Skeletal muscle satellite cell (primary cell): Measurements from ENCODE around the gene PRKCE.

ENCODE experiments used
- H3K27me3 ChIP-seq: 2 replicates; pipeline ENCODE4 v1.7.0; 2013; ENCODE audit warnings: low read length; ENCODE audit not compliant: control insufficient read depth, insufficient read depth
- H3K36me3 ChIP-seq: 2 replicates; pipeline ENCODE4 v1.7.0; 2013; ENCODE audit warnings: mild to moderate bottlenecking, control low read depth, low read length; ENCODE audit not compliant: insufficient read depth
- H3K4me1 ChIP-seq: 2 replicates; pipeline ENCODE4 v1.7.0; 2013; ENCODE audit warnings: low read length; ENCODE audit not compliant: control insufficient read depth, insufficient read depth
- H3K4me2 ChIP-seq: 2 replicates; pipeline ENCODE4 v1.7.0; 2013; ENCODE audit warnings: mild to moderate bottlenecking, low read length
- H3K4me3 ChIP-seq: 2 replicates; pipeline ENCODE4 v1.7.0; 2013; ENCODE audit warnings: low read length
- H3K9ac ChIP-seq: 2 replicates; pipeline ENCODE4 v1.7.0; 2013; ENCODE audit warnings: mild to moderate bottlenecking, low read depth, low read length, moderate library complexity
- H3K9me3 ChIP-seq: replicated peaks from 2 replicates; pipeline ENCODE4 v1.7.0; 2013; ENCODE audit warnings: mild to moderate bottlenecking, control low read depth, low read length

PRKCE gene

GRCh38 chr2:45891719-45892424, 240.4 kb downstream of the PRKCE start:
- no peak overlapping the region for H3K4me3 ChIP-seq
- no peak overlapping the region for H3K4me2 ChIP-seq
- peaks cover 10% of the 10 kb centered on the region for H3K4me1 ChIP-seq
- H3K27me3 ChIP-seq, result no peaks in the 10 kb centered on the region
- H3K9me3 ChIP-seq, result no peaks in the 10 kb centered on the region
- H3K36me3 ChIP-seq, result no peaks in the 10 kb centered on the region
- H3K9ac ChIP-seq, result no peak overlapping the region

GRCh38 chr2:45892425-45892745, 240.9 kb downstream of the PRKCE start:
- H3K9me3 ChIP-seq, result no peaks in the 10 kb centered on the region
- H3K4me1 ChIP-seq, result peaks cover 10% of the 10 kb centered on the region
- H3K4me2 ChIP-seq, result no peak overlapping the region
- H3K36me3 ChIP-seq, result no peaks in the 10 kb centered on the region
- H3K4me3 ChIP-seq, result no peak overlapping the region
- no peak overlapping the region for H3K9ac ChIP-seq
- H3K27me3 ChIP-seq, result no peaks in the 10 kb centered on the region

GRCh38 chr2:45892757-45893156, 241.3 kb downstream of the PRKCE start:
- H3K9me3 ChIP-seq, result no peaks in the 10 kb centered on the region
- H3K36me3 ChIP-seq, result no peaks in the 10 kb centered on the region
- peaks cover 10% of the 10 kb centered on the region for H3K4me1 ChIP-seq
- H3K4me3 ChIP-seq, result no peak overlapping the region
- no peak overlapping the region for H3K9ac ChIP-seq
- H3K4me2 ChIP-seq, result no peak overlapping the region
- no peaks in the 10 kb centered on the region for H3K27me3 ChIP-seq

GRCh38 chr2:45894211-45894610, 242.7 kb downstream of the PRKCE start:
- H3K4me2 ChIP-seq, result no peak overlapping the region
- no peaks in the 10 kb centered on the region for H3K36me3 ChIP-seq
- H3K27me3 ChIP-seq, result no peaks in the 10 kb centered on the region
- H3K4me3 ChIP-seq, result no peak overlapping the region
- H3K9ac ChIP-seq, result no peak overlapping the region
- H3K4me1 ChIP-seq, result peaks cover 7% of the 10 kb centered on the region
- H3K9me3 ChIP-seq, result no peaks in the 10 kb centered on the region

- Histone ChIP-seq H3K4me2 (no peak overlapping the region), H3K4me1 (peaks cover 7% of the 10 kb centered on the region), H3K9ac (no peak overlapping the region), H3K9me3 (no peaks in the 10 kb centered on the region), H3K36me3 (no peaks in the 10 kb centered on the region), H3K4me3 (no peak overlapping the region), H3K27me3 (no peaks in the 10 kb centered on the region)
Measured at GRCh38 chr2:45895241-45895861, 243.9 kb downstream of the PRKCE start.

GRCh38 chr2:45896311-45896710, 244.8 kb downstream of the PRKCE start:
- H3K9ac ChIP-seq, result no peak overlapping the region
- no peaks in the 10 kb centered on the region for H3K36me3 ChIP-seq
- H3K4me3 ChIP-seq, result no peak overlapping the region
- H3K9me3 ChIP-seq, result no peaks in the 10 kb centered on the region
- no peaks in the 10 kb centered on the region for H3K27me3 ChIP-seq
- H3K4me1 ChIP-seq, result peaks cover 7% of the 10 kb centered on the region
- H3K4me2 ChIP-seq, result no peak overlapping the region

GRCh38 chr2:45897842-45898241, 246.4 kb downstream of the PRKCE start:
- Histone ChIP-seq H3K9me3 (no peaks in the 10 kb centered on the region), H3K36me3 (no peaks in the 10 kb centered on the region), H3K4me1 (peaks cover 7% of the 10 kb centered on the region), H3K9ac (no peak overlapping the region), H3K4me2 (no peak overlapping the region), H3K27me3 (no peaks in the 10 kb centered on the region), H3K4me3 (no peak overlapping the region)

GRCh38 chr2:45898819-45899218, 247.3 kb downstream of the PRKCE start:
- Histone ChIP-seq H3K9me3 (no peaks in the 10 kb centered on the region), H3K36me3 (no peaks in the 10 kb centered on the region), H3K4me1 (peaks cover 7% of the 10 kb centered on the region), H3K9ac (no peak overlapping the region), H3K27me3 (no peaks in the 10 kb centered on the region), H3K4me2 (no peak overlapping the region), H3K4me3 (no peak overlapping the region)

- Histone ChIP-seq H3K9ac (no peak overlapping the region), H3K36me3 (no peaks in the 10 kb centered on the region), H3K4me3 (no peak overlapping the region), H3K4me1 (peaks cover 15% of the 10 kb centered on the region), H3K9me3 (no peaks in the 10 kb centered on the region), H3K27me3 (no peaks in the 10 kb centered on the region), H3K4me2 (no peak overlapping the region)
Measured at GRCh38 chr2:45899926-45900325, 248.5 kb downstream of the PRKCE start.

GRCh38 chr2:45901468-45902032, 250.1 kb downstream of the PRKCE start:
- H3K9ac ChIP-seq, result no peak overlapping the region
- H3K4me1 ChIP-seq, result peaks cover 8% of the 10 kb centered on the region
- H3K27me3 ChIP-seq, result no peaks in the 10 kb centered on the region
- H3K4me3 ChIP-seq, result no peak overlapping the region
- no peaks in the 10 kb centered on the region for H3K9me3 ChIP-seq
- no peak overlapping the region for H3K4me2 ChIP-seq
- H3K36me3 ChIP-seq, result no peaks in the 10 kb centered on the region

GRCh38 chr2:45902380-45902779, 250.9 kb downstream of the PRKCE start:
- peaks cover 8% of the 10 kb centered on the region for H3K4me1 ChIP-seq
- no peaks in the 10 kb centered on the region for H3K9me3 ChIP-seq
- no peak overlapping the region for H3K4me3 ChIP-seq
- no peaks in the 10 kb centered on the region for H3K27me3 ChIP-seq
- no peak overlapping the region for H3K9ac ChIP-seq
- H3K36me3 ChIP-seq, result no peaks in the 10 kb centered on the region
- no peak overlapping the region for H3K4me2 ChIP-seq
